HCT116 (cell line): ENCODE measurements around the gene KIFC1. TPM values are rescaled to one million over a fixed set of nuclear protein-coding genes. Genes with fewer than 3 reads are reported as not detected.
"Not testable (repeated sequence)": the region's sequence is repeated elsewhere in the genome, so short reads cannot be mapped to it uniquely, and the experiment has no call there.

Source experiments
- ATAC-seq: fragments of 200-7000 bp; cut with Tn5 transposase; 2 replicates; pipeline ENCODE4 v1.9.1; 2020; ENCODE audit warnings: mild to moderate bottlenecking, moderate library complexity
- BruUV-seq: library from RNA; stranded (reverse); fragments of 400-500 nt; replicated peaks from 2 replicates; lab custom pipeline; 2021; lab: Mats Ljungman, UMichigan
- CTCF ChIA-PET: fragments of 300-600 bp; sonication (Branson Sonifier 250); formaldehyde crosslinking; loops from one replicate; lab custom pipeline; 2021; ENCODE audit warnings: antibody characterized with exemption; lab: Charles Lee
- POLR2A ChIA-PET: fragments of 300-600, 350-600 bp; sonication (Branson Sonifier 250); formaldehyde crosslinking; loops from one replicate; lab custom pipeline; 2021; ENCODE audit warnings: antibody characterized with exemption; lab: Charles Lee
- RAD21 ChIA-PET, 2 experiments: fragments of 300-600 bp; sonication (Branson Sonifier 250); formaldehyde crosslinking; loops; one replicate each; lab custom pipeline; 2023; ENCODE audit warnings: low total read pairs in 2 of 2; ENCODE audit not compliant: uncharacterized antibody in 2 of 2, unreplicated experiment in 2 of 2, low non-redundant PET in 1 of 2; lab: Charles Lee
- DNase-seq: peaks from one replicate; pipeline ENCODE4 v3.0.0-alpha.2; 2010; ENCODE audit warnings: low read depth, low spot score
- H2AFZ ChIP-seq: fragments of 200-600 bp; shearing (Covaris generic), sonication (generic); 2 replicates; pipeline ENCODE4 v1.6.1; 2017; ENCODE audit warnings: low read depth, mixed run types, mixed read lengths, antibody characterized with exemption, low read length; ENCODE audit not compliant: poor library complexity, severe bottlenecking
- H3K27ac ChIP-seq: 2 replicates; pipeline ENCODE4 v1.5.1; 2012; ENCODE audit warnings: low read depth, low read length
- H3K27me3 ChIP-seq: fragments of 200-600 bp; sonication (generic); 2 replicates; pipeline ENCODE4 v1.6.1; 2016; ENCODE audit warnings: mixed run types, low read length, mixed read lengths; ENCODE audit not compliant: insufficient read depth
- H3K36me3 ChIP-seq, 2 experiments: fragments of 200-500 bp in 1 of 2; fragments of 200-600 bp in 1 of 2; sonication (Bioruptor generic) in 1 of 2; sonication (generic) in 1 of 2; 2 replicates each; pipeline versions ENCODE4 v1.5.1 to v1.6.1; 2014 to 2016; ENCODE audit warnings: low read length in 2 of 2, inconsistent platforms in 1 of 2, mixed read lengths in 1 of 2, mixed run types in 1 of 2; ENCODE audit not compliant: insufficient read depth in 2 of 2, control insufficient read depth in 1 of 2
- H3K4me1 ChIP-seq, 2 experiments: fragments of 200-600 bp in 1 of 2; sonication (generic) in 1 of 2; 2 replicates each; pipeline versions ENCODE4 v1.5.1 to v1.6.1; 2012 to 2017; ENCODE audit warnings: low read length in 2 of 2, inconsistent platforms in 1 of 2, mild to moderate bottlenecking in 1 of 2, mixed read lengths in 1 of 2, mixed run types in 1 of 2, moderate library complexity in 1 of 2; ENCODE audit not compliant: insufficient read depth in 2 of 2, control insufficient read depth in 1 of 2
- H3K4me2 ChIP-seq: fragments of 200-600 bp; sonication (generic); 2 replicates; pipeline ENCODE4 v1.6.1; 2017; ENCODE audit warnings: mixed run types, low read length, mixed read lengths
- H3K4me3 ChIP-seq, 2 experiments: fragments of 200-600 bp in 1 of 2; sonication (generic) in 1 of 2; replicated peaks in 1 of 2; 2 replicates each; pipeline ENCODE4 v1.5.1; 2011 to 2016; ENCODE audit warnings: low read length in 2 of 2, control low read depth in 1 of 2, low read depth in 1 of 2, mild to moderate bottlenecking in 1 of 2, mixed read lengths in 1 of 2, mixed run types in 1 of 2
- H3K79me2 ChIP-seq: fragments of 200-600 bp; sonication (generic); 2 replicates; pipeline ENCODE4 v1.6.1; 2017; ENCODE audit warnings: mild to moderate bottlenecking, mixed run types, low read length, moderate library complexity, mixed read lengths; ENCODE audit not compliant: insufficient read depth
- H3K9ac ChIP-seq: fragments of 200-600 bp; sonication (generic); 2 replicates; pipeline ENCODE4 v1.6.1; 2016; ENCODE audit warnings: low read length, mixed read lengths
- H3K9me2 ChIP-seq: fragments of 200-600 bp; sonication (generic), shearing (Covaris generic); 2 replicates; pipeline ENCODE4 v1.6.1; 2017; ENCODE audit warnings: mixed run types, mild to moderate bottlenecking, moderate library complexity; ENCODE audit not compliant: insufficient read depth
- H3K9me3 ChIP-seq, 2 experiments: fragments of 200-500 bp in 1 of 2; fragments of 200-600 bp in 1 of 2; sonication (Bioruptor generic) in 1 of 2; sonication (generic) in 1 of 2; 2 replicates each; pipeline ENCODE4 v1.6.1; 2014 to 2017; ENCODE audit warnings: low read length in 2 of 2, mixed read lengths in 2 of 2, inconsistent platforms in 1 of 2, low read depth in 1 of 2, mild to moderate bottlenecking in 1 of 2, mixed run types in 1 of 2, moderate library complexity in 1 of 2; ENCODE audit not compliant: control insufficient read depth in 1 of 2, insufficient read depth in 1 of 2
- H4K20me1 ChIP-seq: fragments of 200-600 bp; sonication (generic), shearing (Covaris generic); 2 replicates; pipeline ENCODE4 v1.6.1; 2017; ENCODE audit warnings: mixed run types, mild to moderate bottlenecking, moderate library complexity; ENCODE audit not compliant: insufficient read depth
- EGR1 ChIP-seq: IDR thresholded peaks from 2 replicates; pipeline ENCODE4 v1.6.1; 2012; ENCODE audit warnings: low read depth
- FOSL1 ChIP-seq: IDR thresholded peaks from 2 replicates; pipeline ENCODE4 v1.6.1; 2012; ENCODE audit warnings: low read depth
- MAX ChIP-seq: IDR thresholded peaks from 2 replicates; pipeline ENCODE4 v1.6.1; 2012
- REST ChIP-seq: IDR thresholded peaks from 2 replicates; pipeline ENCODE4 v1.6.1; 2012; ENCODE audit warnings: low read depth
- ZNF274 ChIP-seq: fragments of 200-500 bp; sonication (Bioruptor generic); IDR thresholded peaks from 2 replicates; pipeline ENCODE4 v1.6.1; 2014; ENCODE audit warnings: mild to moderate bottlenecking, low read depth, low read length, inconsistent platforms
- intact Hi-C: fragments of 100-400 bp; cut with micrococcal nuclease; formaldehyde crosslinking; loops from 2 replicates; pipeline ENCODE4 v1.10.0; 2022
- total RNA-seq: library from RNA; stranded (reverse); gene quantifications from one replicate; pipeline ENCODE4 v1.2.1, GENCODE V29; 2021; ENCODE audit not compliant: unreplicated experiment

The KIFC1 gene
- total RNA-seq, 1 experiment from 2014 or later, result 84.7 TPM

DNA sequence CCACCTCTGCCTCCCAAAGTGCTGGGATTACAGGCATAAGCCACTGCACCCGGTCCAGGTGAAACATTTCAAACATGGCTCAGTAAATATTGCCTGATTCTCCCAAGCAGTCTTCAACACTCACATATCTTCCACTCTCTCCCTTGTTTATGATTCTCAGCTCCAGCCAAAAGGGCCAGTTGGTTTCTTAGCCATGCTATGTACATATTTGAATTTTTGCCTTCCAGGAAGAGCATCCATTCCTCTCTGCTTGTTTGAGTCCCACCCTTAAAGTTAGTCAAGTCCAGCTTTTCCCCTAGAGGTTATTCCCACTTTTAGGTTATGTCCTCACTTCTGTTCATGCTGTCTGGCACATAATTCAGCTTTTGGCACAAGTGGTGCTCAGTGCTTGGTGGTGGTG, 5.9 kb downstream of the KIFC1 start (continued):
- TF ChIP-seq MAX (no peak), ZNF274 (no peak), REST (no peak), FOSL1 (no peak), EGR1 (no peak)

- not testable (repeated sequence) for ATAC-seq
- Histone ChIP-seq H3K79me2 (peaks cover 75% of the 10 kb centered on the region), H3K36me3 (peaks cover 25 to 43% of the 10 kb centered on the region in 2 experiments; a peak in 3 of 4 replicates)
Measured at GRCh38 chr6:33398601-33399000, 7.0 kb downstream of the KIFC1 start.

GRCh38 chr6:33399881-33400280, 8.3 kb downstream of the KIFC1 start:
- H4K20me1 ChIP-seq, POLR2A ChIA-PET, RAD21 ChIA-PET, BruUV-seq, CTCF ChIA-PET, DNase-seq, ATAC-seq, H3K9me2 ChIP-seq, H2AFZ ChIP-seq, intact Hi-C loops, H3K9me3 ChIP-seq, H3K9ac ChIP-seq, H3K4me2 ChIP-seq, H3K4me3 ChIP-seq, H3K27ac ChIP-seq, H3K27me3 ChIP-seq, H3K4me1 ChIP-seq: not testable (repeated sequence)
- H3K36me3 ChIP-seq, result peaks cover 35 to 50% of the 10 kb centered on the region in 2 experiments
- H3K79me2 ChIP-seq, result peaks cover 62% of the 10 kb centered on the region

More at GRCh38 chr6:33398601-33399000, 7.0 kb downstream of the KIFC1 start:
- H3K9me2 ChIP-seq, H3K27ac ChIP-seq, H2AFZ ChIP-seq, H3K9me3 ChIP-seq, H3K27me3 ChIP-seq, H3K4me2 ChIP-seq, H4K20me1 ChIP-seq, CTCF ChIA-PET, H3K4me3 ChIP-seq, BruUV-seq, POLR2A ChIA-PET, H3K4me1 ChIP-seq, DNase-seq, intact Hi-C loops, H3K9ac ChIP-seq: not testable (repeated sequence)
- RAD21 ChIA-PET, result interaction anchor here in 1 of 2 experiments (0.7 kb wide), 1 partner anchor 399 kb away, joined by 3 read pairs; no protein-coding TSS in a partner anchor
